Heart right ventricle (tissue), 16 donors: ENCODE results near the gene SCN2A. TPM values are rescaled to one million over a fixed set of nuclear protein-coding genes. Genes with fewer than 3 reads are reported as not detected.

Experiments used
- ATAC-seq, 8 donors: fragments of 200-7000 bp; cut with Tn5 transposase; one replicate each; pipeline ENCODE4 v1.9.1; 2020; ENCODE audit warnings: mild to moderate bottlenecking in 8 of 8, moderate library complexity in 8 of 8, moderate number of reproducible peaks in 1 of 8
- DNase-seq, 2 donors: peaks; one replicate each; pipeline ENCODE4 v3.0.0-alpha.2; 2020
- H3K27ac ChIP-seq, 10 donors: fragments of 200-600 bp; sonication (generic) in 2 of 10; one replicate each; pipeline versions ENCODE4 v1.5.0 to v1.8.0; 2020 to 2022; ENCODE audit warnings: mild to moderate bottlenecking in 3 of 10
- H3K27me3 ChIP-seq, 7 donors: fragments of 200-600 bp; one replicate each; pipeline ENCODE4 v1.8.0; 2021 to 2022; ENCODE audit warnings: mild to moderate bottlenecking in 2 of 7
- H3K36me3 ChIP-seq, 9 donors: fragments of 200-600 bp; sonication (generic) in 1 of 9; one replicate each; pipeline versions ENCODE4 v1.5.0 to v1.8.0; 2020 to 2022; ENCODE audit warnings: mild to moderate bottlenecking in 2 of 9
- H3K4me1 ChIP-seq, 9 donors: fragments of 200-600 bp; sonication (generic) in 1 of 9; one replicate each; pipeline versions ENCODE4 v1.5.0 to v1.8.0; 2020 to 2022; ENCODE audit warnings: mild to moderate bottlenecking in 4 of 9
- H3K4me3 ChIP-seq, 10 donors: fragments of 200-600 bp; sonication (generic) in 2 of 10; one replicate each; pipeline versions ENCODE4 v1.5.0 to v1.8.0; 2020 to 2022; ENCODE audit warnings: mild to moderate bottlenecking in 7 of 10, moderate library complexity in 2 of 10
- H3K9me3 ChIP-seq, 11 donors: fragments of 200-600 bp in 10 of 11; sonication (generic) in 2 of 11; one replicate each; pipeline versions ENCODE4 v1.5.0 to v1.8.0; 2013 to 2022; ENCODE audit warnings: mild to moderate bottlenecking in 2 of 11, control low read depth in 1 of 11, moderate library complexity in 1 of 11
- CTCF ChIP-seq, 9 donors: fragments of 200-600 bp; sonication (generic) in 2 of 9; IDR thresholded peaks; one replicate each; pipeline versions ENCODE4 v1.5.0 to v1.8.0; 2021 to 2022; ENCODE audit warnings: antibody characterized with exemption in 9 of 9, mild to moderate bottlenecking in 5 of 9, moderate library complexity in 1 of 9
- WGBS, 2 donors: extraction: QIAGEN DNeasy Blood & Tissue Kit; methylation state at CpG; one replicate each; pipeline ENCODE4 v1.1.7; 2013; ENCODE audit warnings: inconsistent platforms in 1 of 2; 5-methylcytosine and 5-hydroxymethylcytosine counted together
- intact Hi-C, 10 donors: fragments of 100-400 bp; cut with DNase I; formaldehyde crosslinking; loops; one replicate each; pipeline versions ENCODE4 v1.11.1 to v1.14.2; 2022
- long read RNA-seq, 3 donors: library from polyadenylated mRNA; unstranded; transcript quantifications; one replicate each; pipeline ENCODE4 v2.0.0, GENCODE V29; 2020 to 2021
- polyA plus RNA-seq, 2 donors: library from polyadenylated mRNA; stranded (reverse); fragments of 200-250 nt; gene quantifications; one replicate each; pipeline ENCODE4 v1.2.3, GENCODE V29; 2013
- total RNA-seq, 10 donors: library from RNA; stranded (reverse); fragmentation: NEBNext Ultra II Directional in 3 of 10; extraction: Animal tissue kit (Norgen Biotek cat#: 25700) in 3 of 10; gene quantifications; one replicate each; pipeline versions ENCODE4 v1.2.1 to v1.2.4, GENCODE V29; 2021 to 2023
- donor health status: Arrhythmogenic right ventricular cardiomyopathy.
- donor health status: ischemic (EF 13 %, LVEDD 7.1; RV severe dilation, severe dysfunction).
- donor health status: healthy with polysubstance abuse.
- donor health status: DM: no; HTN: yes; CAD: no.
- donor health status: DM: no; HTN: no; CAD: no.
- donor health status: ischemic (EF 25% LVEDD 6.9; RV normal size, moderate dysfunction).
- donor health status: ischemic (EF 25% LVEDD 5.7; RV mildly dilated, moderate dysfunction).
- donor health status: healthy.
- donor health status: DM: yes; HTN: yes; CAD: no.
- donor health status: Ischemic cardiomyopathy.
- donor health status: ischemic (EF 35%, LVEDD 5.7; RV mildly dilated, moderate dysfunction).
- donor health status: nonischemic (EF 11% LVEDD 7.7; RV severe dilation, severe dysfunction).
- donor health status: DM: yes; HTN: yes; CAD: no.
- donor health status: PGD.
- donor health status: ischemic (EF 29% LVEDD 5.4; RV normal size, mild dysfunction).
- donor health status: nonischemic (EF 23%, LVEDD 6.1; RV moderate dilation, normal function).

SCN2A gene
- under 1 TPM in 8 of 10 donors, not detected in 2; 0.04 to 0.26 (median 0.07) TPM for total RNA-seq
- polyA plus RNA-seq, result under 1 TPM; 0.01 to 0.07 TPM
- long read RNA-seq, donor 1, result 0 reads
- long read RNA-seq, donor 2, result 0 reads
- long read RNA-seq, donor 3, partial matches to known transcripts, result 1 of 1 reads
- long read RNA-seq, donor 3, other reads (novel, unspliced or antisense), result 0 of 1 reads

GRCh38 chr2:165239230-165239629, at the start of gene SCN2A:
Gene SCN2A, plus strand, starts transcription at chr2:165239414. Its CDS starts 56,410 bp downstream, at chr2:165295824.
- Histone ChIP-seq H3K4me3 (no peak within 1 kb of the TSS), H3K9me3 (no peaks in the 10 kb centered on the region), H3K4me1 (no peaks in the 10 kb centered on the region), H3K36me3 (no peaks in the 10 kb centered on the region), H3K27ac (no peak within 1 kb of the TSS), H3K27me3 (peaks cover 0 to 24% (median 0%) of the 10 kb centered on the region in 7 donors)
- no peak for DNase-seq
- TF ChIP-seq CTCF (IDR thresholded peaks at IDR 0.05), result peak; percentile 46 to 85 (median 69)
- no peak for ATAC-seq
- 29 to 34% methylated on average over 3 of the region's 3 CpGs for WGBS, 2 donors
- intact Hi-C loops, result loop anchor here in 6 of 10 donors (1.0 to 5.0 kb wide), 3 partner anchors 54 to 68 kb away; no protein-coding TSS in a partner anchor

GRCh38 chr2:165191096-165191728, 48.0 kb upstream of the SCN2A start:
- ATAC-seq (no peak), DNase-seq (no peak)
- intact Hi-C loops, result no loop called here
- Histone ChIP-seq H3K27me3 (no peaks in the 10 kb centered on the region), H3K4me1 (no peaks in the 10 kb centered on the region), H3K27ac (no peak overlapping the region), H3K9me3 (no peaks in the 10 kb centered on the region), H3K36me3 (no peaks in the 10 kb centered on the region), H3K4me3 (no peak overlapping the region)
- no peak for TF ChIP-seq CTCF (IDR thresholded peaks at IDR 0.05)
- 59 to 60% methylated on average over 2 of the region's 2 CpGs for WGBS, 2 donors

- no peaks in the 10 kb centered on the region for H3K4me1 ChIP-seq
- no peak for DNase-seq
- TF ChIP-seq CTCF (IDR thresholded peaks at IDR 0.05), result no peak
- H3K4me3 ChIP-seq, result no peak overlapping the region
- intact Hi-C loops, result no loop called here
- H3K27ac ChIP-seq, result no peak overlapping the region
- ATAC-seq, result no peak
- no peaks in the 10 kb centered on the region for H3K36me3 ChIP-seq
- no peaks in the 10 kb centered on the region for H3K27me3 ChIP-seq
- H3K9me3 ChIP-seq, result no peaks in the 10 kb centered on the region
- 81 to 85% methylated on average over 2 of the region's 2 CpGs for WGBS, 2 donors
These were observed 46.5 kb upstream of the SCN2A start for GRCh38 chr2:165192729-165193128.

GRCh38 chr2:165193178-165193777, 45.9 kb upstream of the SCN2A start:
- H3K27me3 ChIP-seq, result no peaks in the 10 kb centered on the region
- no peaks in the 10 kb centered on the region for H3K36me3 ChIP-seq
- no peak for TF ChIP-seq CTCF (IDR thresholded peaks at IDR 0.05)
- no peaks in the 10 kb centered on the region for H3K9me3 ChIP-seq
- no peak overlapping the region for H3K4me3 ChIP-seq
- no peaks in the 10 kb centered on the region for H3K4me1 ChIP-seq
- ATAC-seq, result no peak
- no peak overlapping the region for H3K27ac ChIP-seq
- DNase-seq, result no peak
- intact Hi-C loops, result no loop called here
- 86% methylated on average over 4 of the region's 4 CpGs for WGBS, 2 donors
